Ovary (tissue), 3 donors: ENCODE data around the gene CACNA1A.

Source experiments
- CTCF ChIP-seq, 3 donors: fragments of 450-650 bp in 2 of 3; fragments of 200-600 bp in 1 of 3; IDR thresholded peaks; one replicate each; pipeline versions ENCODE4 v1.5.1 to v1.8.0; 2016 to 2022; ENCODE audit warnings: antibody characterized with exemption in 3 of 3, mild to moderate bottlenecking in 1 of 3
- POLR2A ChIP-seq: fragments of 450-650 bp; IDR thresholded peaks from one replicate; pipeline ENCODE4 v1.6.1; 2017; ENCODE audit warnings: antibody characterized with exemption, mild to moderate bottlenecking, moderate library complexity
- donor health status: DM: no; HTN: no; CAD: no.

- TF ChIP-seq CTCF (IDR thresholded peaks at IDR 0.05) = no peak
- TF ChIP-seq POLR2A = no peak
Observed at GRCh38 chr19:13328241-13328640, 178.0 kb downstream of the CACNA1A start.
